Fibroblast of the aortic adventitia (primary cell): ENCODE results near the gene YPEL2. TPM values are rescaled to one million over a fixed set of nuclear protein-coding genes. Genes with fewer than 3 reads are reported as not detected.

Experiments
- DNase-seq: peaks from one replicate; pipeline ENCODE4 v3.0.0-alpha.2; 2010; ENCODE audit warnings: low read depth
- H3K4me3 ChIP-seq: 2 replicates; pipeline ENCODE4 v1.5.1; 2011; ENCODE audit warnings: low read depth, mild to moderate bottlenecking, control low read depth, low read length, moderate library complexity
- CTCF ChIP-seq: IDR thresholded peaks from 2 replicates; pipeline ENCODE4 v1.5.1; 2011; ENCODE audit warnings: mild to moderate bottlenecking, low read length, control low read depth, inconsistent platforms; ENCODE audit not compliant: insufficient read depth
- total RNA-seq: library from RNA; depleted of rRNA; stranded (reverse); fragments of >200 nt; gene quantifications from 2 replicates; pipeline ENCODE4 v1.2.3, GENCODE V29; 2012; ENCODE audit warnings: low replicate concordance

YPEL2 gene
- total RNA-seq, 1 donor: 10.8 TPM

- no peak overlapping the region for H3K4me3 ChIP-seq
- DNase-seq: no peak
- no peak for TF ChIP-seq CTCF
Measured at GRCh38 chr17:59366040-59366757, 34.7 kb downstream of the YPEL2 start.

DNA sequence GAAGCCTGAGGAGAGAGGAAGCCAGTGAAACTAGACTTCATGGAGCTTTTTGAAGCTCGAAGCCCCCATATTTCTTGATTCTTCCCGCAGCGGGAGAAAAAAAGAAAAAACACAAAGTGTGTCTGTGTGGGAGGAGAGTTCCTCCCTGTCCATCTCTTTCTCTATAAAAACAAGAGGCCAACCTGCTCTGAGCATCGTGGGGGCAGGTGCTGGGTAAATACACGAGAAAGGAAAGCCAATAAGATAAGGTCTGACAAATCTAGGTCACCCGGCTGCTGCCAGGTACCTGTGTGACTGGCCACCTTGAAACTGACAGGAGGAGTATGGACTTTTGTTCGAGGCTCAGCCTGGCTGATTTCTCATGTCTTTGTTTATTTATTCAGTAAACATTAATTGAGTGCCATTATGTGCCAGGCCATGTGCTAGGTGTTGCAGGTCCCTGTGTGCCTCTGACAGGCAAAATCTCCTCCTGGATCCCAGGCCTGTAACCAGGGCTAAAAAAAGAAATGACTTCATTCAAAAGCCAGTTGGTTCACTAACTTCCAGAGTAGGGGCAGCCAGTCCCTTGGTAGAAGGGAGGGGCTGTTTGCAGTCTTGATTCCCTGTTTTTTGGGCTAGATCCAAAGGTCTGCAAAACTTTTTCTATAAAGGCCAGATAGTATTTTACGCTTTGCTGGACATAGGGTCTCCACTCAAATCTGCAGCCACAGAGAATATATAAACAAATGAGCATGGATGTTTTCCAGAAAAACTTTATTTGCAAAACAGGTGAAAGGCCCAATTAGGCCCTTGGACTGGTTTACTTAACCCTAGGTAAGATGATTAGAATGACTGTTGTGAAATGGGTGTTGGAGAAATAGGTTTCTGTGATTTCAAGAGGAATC is 35.6 kb downstream of the YPEL2 start:
- DNase-seq: peak; percentile 79
- TF ChIP-seq CTCF: no peak

GRCh38 chr17:59367657-59368045 is 36.2 kb downstream of the YPEL2 start:
- no peak for DNase-seq
- no peak for TF ChIP-seq CTCF
- no peak overlapping the region for H3K4me3 ChIP-seq

More for the DNA sequence above, 35.6 kb downstream of the YPEL2 start:
- H3K4me3 ChIP-seq: no peak overlapping the region

GRCh38 chr17:59368218-59368857 is 36.9 kb downstream of the YPEL2 start:
- no peak for DNase-seq
- TF ChIP-seq CTCF: no peak
- H3K4me3 ChIP-seq: no peak overlapping the region

GRCh38 chr17:59369031-59369975 is 37.8 kb downstream of the YPEL2 start:
- peak; percentile 45 for DNase-seq
- TF ChIP-seq CTCF: no peak
- H3K4me3 ChIP-seq: no peak overlapping the region
